Lower leg skin (tissue), 3 donors: ENCODE results near the gene DIRAS1.

Experiments
- CTCF ChIP-seq, 3 donors: fragments of 450-650 bp; IDR thresholded peaks; one replicate each; pipeline ENCODE4 v1.5.1; 2016; ENCODE audit warnings: antibody characterized with exemption in 3 of 3, mild to moderate bottlenecking in 3 of 3, moderate library complexity in 2 of 3
- POLR2A ChIP-seq, 2 donors: fragments of 450-650 bp; IDR thresholded peaks; one replicate each; pipeline ENCODE4 v1.6.1; 2016 to 2017; ENCODE audit warnings: antibody characterized with exemption in 2 of 2, mild to moderate bottlenecking in 1 of 2, moderate library complexity in 1 of 2

GRCh38 chr19:2732157-2732725 lies 11.1 kb upstream of the DIRAS1 start:
- no peak for TF ChIP-seq CTCF (IDR thresholded peaks at IDR 0.05)
- TF ChIP-seq POLR2A (IDR thresholded peaks at IDR 0.05): no peak
